Kasumi-1 (cell line): ENCODE measurements around the gene TMEM271.
"Not testable (repeated sequence)": the region's sequence is repeated elsewhere in the genome, so short reads cannot be mapped to it uniquely, and the experiment has no call there.

Source experiments
- DNase-seq, 2 experiments: peaks; one replicate each; lab custom pipeline; 2025; lab: John Stamatoyannopoulos, UW

Gene TMEM271

DNA sequence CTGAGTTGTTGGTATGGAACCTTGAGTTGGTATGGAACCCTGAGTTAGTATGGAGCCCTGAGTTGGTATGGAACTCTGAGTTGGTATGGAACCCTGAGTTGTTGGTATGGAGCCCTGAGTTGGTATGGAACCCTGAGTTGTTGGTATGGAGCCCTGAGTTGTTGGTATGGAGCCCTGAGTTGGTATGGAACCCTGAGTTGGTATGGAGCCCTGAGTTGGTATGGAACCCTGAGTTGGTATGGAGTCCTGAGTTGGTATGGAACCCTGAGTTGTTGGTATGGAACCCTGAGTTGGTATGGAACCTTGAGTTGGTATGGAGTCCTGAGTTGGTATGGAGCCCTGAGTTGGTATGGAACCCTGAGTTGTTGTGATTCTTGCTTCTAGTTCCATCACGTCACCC is 10.5 kb downstream of the TMEM271 start:
- not testable (repeated sequence) for DNase-seq

DNA sequence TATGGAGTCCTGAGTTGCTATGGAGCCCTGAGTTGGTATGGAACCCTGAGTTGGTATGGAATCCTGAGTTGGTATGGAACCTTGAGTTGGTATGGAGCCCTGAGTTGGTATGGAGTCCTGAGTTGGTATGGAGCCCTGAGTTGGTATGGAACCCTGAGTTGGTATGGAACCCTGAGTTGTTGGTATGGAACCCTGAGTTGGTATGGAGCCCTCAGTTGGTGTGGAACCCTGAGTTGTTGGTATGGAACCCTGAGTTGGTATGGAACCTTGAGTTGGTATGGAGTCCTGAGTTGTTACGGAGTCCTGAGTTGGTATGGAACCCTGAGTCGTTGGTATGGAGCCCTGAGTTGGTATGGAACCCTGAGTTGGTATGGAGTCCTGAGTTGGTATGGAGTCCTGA is 13.6 kb downstream of the TMEM271 start:
- not testable (repeated sequence) for DNase-seq

DNA sequence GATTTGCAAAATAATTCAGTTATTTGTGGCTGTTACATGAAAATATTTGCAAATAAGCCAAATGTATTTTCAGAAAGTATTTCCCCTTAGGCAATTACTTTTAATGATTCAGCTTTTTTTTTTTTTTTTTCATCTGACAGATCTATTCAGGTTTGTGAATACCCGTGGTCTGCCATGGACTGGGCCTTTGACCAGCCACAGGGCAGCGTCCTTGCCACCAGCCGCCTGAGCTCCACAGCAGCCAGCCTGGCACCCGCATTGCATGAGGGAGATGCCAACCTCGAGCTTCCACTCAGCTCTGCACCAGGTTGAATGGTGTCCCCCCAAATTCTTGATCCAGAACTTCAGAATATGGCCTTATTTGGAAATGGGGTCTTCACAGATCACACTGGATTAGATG is 14.7 kb downstream of the TMEM271 start:
- no peak for DNase-seq

DNA sequence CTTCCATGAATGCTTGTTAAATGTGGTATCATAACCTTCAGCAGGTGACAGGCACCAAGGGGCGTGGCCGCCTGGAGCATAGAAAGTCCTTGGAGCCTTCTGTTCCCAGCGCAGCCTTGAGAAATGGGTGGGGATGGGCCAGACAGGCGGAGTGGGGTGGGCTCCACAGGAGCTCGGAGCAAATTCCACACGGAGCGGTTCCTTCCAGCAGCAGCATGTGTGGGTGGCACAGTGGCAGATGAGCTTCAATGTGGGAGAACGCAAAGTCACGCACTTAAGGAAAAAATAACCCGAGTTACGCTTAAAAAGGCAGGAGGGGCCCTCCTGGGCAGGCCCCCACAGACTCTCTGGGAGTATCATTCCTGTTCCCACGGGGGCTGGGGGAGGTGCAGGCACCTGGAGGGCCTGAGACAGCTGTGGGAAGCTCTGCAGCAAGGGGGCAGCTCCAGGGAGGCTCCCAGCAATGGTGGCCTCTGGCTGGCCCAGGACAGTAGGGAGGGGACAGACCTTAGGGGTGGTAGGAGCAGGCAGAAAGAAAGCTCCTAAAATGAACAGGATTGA is 15.3 kb downstream of the TMEM271 start:
- no peak for DNase-seq

DNA sequence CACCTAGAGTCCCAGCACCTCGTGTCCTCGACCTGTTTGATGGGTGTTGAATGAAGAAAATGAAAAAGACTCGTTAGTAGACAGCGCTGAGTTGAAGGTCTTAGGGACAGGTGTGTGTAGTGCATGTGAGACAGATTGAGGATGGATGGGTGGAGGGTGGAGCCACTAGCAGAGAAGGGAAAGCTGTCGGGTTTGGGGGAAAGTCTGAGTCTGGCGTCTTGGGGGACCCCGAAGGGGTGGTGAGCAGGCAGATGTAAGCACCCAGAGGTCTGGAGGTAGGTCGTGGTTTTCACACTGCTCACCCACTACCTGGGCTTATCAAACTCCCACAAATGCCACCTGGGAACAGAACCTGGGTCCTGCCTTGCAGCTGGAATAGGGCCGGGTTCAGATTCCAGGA is 16.0 kb downstream of the TMEM271 start:
- no peak for DNase-seq

DNA sequence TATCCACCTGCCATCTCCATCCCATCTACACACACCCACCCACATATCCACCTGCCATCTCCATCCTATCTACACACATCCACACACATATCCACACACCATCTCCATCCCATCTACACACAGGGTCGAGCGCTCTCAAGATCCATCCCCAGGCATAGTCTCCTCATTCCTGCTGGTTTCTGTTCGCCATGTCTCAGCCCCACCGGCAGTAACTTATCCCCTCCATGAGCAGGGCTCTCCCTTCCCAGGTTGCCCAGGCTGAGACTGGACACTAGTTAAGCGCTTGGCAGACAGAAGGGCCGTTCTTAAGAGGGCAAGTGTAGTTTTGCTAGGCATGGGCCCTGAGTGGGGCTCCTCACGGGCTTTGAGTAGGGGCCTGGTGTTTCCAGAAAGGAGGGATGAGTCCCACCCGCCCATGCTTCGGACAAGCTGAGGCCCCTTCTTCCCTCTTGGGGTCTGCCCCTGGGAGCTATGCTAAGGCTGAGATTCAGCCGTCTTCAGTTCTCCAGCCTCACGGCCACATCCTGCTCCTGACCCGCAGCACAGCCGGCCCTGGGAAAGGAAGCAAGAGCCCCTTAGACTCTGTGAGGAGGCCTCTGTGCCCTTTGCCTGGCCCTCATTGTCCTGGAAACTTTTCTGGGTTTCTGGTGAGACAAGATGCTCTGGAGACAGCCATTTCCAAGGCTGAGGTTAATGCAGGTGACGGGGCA is 20.4 kb downstream of the TMEM271 start:
- no peak for DNase-seq

DNA sequence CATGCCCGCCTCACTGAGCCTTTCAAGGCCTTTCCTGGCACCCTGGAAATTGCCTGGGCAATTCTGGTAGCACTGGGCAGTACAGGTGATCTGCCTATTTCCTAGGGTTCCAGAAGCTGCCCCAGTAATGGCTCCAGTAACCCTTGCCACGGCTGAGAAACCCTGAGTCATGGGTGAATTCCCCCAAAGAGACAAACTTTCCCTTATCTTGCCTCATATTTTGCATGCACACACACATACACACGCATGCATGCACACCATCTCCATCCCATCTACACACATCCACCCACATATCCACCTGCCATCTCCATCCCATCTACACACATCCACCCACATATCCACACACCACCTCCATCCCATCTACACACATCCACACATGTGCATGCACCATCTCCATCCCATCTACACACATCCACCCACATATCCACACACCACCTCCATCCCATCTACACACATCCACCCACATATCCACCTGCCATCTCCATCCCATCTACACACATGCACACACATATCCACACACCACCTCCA is 21.2 kb downstream of the TMEM271 start:
- not testable (repeated sequence) for DNase-seq

DNA sequence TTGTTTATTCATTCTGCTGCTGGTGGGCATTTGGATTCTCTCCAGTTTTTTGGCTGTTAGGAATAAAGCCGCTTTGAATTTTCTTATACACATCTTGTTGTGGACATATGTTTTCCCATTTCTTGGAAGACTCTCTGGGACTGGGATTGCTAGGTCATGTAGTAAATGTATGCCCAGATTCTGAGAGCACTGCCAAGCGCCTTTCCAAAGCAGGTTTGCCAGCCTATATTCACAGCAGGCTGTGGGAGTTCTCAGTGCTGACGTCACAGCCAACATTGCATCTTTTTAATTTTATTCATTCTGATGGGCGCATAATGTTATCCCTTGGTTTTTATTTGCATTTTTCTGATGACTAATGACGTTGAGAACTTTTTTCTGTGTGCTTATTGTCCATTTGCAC is 24.1 kb downstream of the TMEM271 start:
- DNase-seq, result no peak

DNA sequence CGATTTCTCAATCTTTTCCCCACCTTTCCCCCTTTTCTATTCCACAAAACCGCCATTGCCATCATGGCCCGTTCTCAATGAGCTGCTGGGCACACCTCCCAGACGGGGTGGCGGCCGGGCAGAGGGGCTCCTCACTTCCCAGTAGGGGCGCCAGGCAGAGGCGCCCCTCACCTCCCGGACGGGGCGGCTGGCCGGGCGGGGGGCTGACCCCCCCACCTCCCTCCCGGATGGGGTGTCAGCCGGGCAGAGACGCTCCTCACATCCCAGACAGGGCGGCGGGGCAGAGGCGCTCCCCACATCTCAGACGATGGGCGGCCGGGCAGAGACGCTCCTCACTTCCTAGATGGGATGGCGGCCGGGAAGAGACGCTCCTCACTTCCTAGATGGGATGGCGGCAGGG is 25.8 kb downstream of the TMEM271 start:
- DNase-seq, result not testable (repeated sequence)

DNA sequence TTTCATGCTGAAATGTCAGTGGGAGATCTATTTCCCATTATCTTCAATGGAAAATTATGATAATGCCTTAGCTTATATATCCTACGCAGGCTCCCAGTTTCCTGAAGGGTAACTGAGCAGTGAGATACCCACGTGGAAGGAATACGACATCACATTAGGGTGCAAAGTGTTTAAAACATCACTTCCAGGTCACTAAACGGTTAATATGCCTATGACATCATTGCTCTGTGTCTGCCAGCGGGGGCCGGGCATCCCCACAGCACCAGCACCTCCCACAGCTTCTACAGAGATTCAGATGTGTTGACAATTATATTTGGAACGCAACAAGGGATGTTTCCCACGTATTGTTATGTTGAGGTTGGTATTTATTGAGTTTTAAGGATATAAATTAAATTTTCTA is 27.1 kb downstream of the TMEM271 start:
- no peak for DNase-seq

DNA sequence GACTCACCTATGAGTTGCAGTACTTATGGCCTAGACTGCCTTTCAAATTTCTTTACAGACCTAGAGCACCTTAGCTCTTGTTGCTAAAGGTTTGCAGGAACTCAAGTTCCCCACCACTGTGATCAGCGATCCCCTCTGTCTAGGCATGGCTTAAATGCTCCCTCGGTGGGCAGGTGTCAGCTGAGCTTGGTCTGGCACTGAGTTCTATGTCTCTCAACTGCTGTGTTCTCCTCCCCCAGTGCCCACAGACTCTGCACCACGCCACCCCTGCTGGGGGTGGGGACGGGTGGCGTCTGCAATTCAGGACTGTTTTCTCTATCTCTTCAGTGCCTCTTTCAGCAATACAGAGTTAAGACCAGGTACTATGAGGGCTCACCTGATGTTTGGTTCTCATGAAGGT is 30.5 kb downstream of the TMEM271 start:
- DNase-seq, result no peak

DNA sequence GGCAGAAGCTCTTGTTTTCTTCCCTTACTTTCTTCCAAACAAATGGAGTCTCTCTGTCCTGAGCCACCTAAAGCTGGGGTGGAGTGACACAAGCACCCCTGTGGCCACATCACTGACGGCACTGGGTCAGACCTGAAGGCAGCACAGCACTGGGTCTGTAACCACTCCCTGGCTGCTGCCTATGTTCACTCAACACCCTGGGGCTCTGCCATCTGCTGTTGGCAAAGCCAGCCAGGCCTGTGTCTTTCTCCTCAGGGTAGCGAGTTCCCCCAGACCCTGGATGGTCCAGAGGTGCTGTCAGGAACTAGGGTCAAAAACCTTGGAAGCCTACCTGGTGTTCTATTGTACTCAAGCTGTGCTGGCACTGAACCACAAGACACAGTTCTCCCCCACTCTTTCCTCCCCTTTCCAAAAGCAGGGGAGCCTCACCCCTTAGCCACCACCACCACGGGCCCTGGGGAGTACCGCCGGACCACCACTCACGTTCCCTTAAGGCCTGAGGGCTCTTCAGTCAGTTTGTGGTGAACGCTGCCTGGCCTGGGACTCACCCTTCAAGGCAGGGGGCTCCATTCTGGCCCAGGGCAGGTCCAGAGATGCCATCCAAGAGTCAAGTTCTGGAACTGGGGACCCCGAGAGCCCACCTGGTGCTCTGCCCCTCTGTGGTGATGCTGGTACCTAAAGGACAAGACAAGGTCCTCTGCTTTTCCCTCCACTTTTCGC is 31.5 kb downstream of the TMEM271 start:
- no peak for DNase-seq

DNA sequence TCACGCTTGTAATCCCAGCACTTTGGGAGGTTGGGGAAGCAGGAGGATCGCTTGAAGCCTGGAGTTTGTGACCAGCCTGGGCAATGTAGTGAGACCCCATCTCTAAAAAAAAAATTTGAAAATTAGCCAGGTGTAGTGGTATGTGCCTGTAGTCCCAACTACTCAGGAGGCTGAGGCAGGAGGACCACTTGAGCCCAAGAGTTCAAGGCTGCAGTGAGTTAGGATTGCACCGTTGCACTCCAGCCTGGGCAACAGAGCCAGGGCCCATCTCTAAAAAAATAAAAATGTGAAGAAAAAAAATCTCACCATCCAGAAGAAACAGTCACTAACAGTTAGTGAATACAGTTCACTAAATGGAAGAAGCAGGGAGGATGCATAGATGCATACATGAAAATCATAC is 34.8 kb downstream of the TMEM271 start:
- DNase-seq, result no peak

DNA sequence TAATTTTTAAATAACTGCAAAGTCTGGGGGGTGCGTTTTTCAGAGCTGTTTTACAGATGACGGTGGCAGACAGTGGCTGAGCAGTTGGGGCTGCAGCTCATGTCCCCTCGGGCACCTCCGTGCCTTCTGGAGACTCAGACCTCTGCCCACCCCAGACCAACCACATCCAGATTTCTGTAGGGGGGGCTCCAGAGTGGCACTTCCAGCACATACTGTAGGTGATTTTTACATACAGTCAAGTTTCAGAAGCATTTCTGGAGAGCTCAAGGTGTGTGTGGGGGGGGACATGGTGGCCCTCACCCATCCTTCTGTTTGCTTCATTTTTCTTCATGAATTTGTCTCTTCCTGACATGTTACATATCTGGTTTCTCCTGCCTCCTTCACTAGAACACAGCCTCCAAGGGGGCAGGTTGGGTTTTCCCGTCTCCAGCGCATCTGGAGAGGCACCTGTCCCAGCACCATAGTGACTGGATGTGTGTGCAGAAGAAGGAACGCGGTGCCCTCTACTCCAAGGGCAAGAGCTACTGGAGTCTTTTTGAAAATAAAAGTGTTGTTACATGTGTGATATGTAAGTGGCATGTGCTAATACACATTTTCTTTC is 37.5 kb downstream of the TMEM271 start:
- DNase-seq, result no peak

DNA sequence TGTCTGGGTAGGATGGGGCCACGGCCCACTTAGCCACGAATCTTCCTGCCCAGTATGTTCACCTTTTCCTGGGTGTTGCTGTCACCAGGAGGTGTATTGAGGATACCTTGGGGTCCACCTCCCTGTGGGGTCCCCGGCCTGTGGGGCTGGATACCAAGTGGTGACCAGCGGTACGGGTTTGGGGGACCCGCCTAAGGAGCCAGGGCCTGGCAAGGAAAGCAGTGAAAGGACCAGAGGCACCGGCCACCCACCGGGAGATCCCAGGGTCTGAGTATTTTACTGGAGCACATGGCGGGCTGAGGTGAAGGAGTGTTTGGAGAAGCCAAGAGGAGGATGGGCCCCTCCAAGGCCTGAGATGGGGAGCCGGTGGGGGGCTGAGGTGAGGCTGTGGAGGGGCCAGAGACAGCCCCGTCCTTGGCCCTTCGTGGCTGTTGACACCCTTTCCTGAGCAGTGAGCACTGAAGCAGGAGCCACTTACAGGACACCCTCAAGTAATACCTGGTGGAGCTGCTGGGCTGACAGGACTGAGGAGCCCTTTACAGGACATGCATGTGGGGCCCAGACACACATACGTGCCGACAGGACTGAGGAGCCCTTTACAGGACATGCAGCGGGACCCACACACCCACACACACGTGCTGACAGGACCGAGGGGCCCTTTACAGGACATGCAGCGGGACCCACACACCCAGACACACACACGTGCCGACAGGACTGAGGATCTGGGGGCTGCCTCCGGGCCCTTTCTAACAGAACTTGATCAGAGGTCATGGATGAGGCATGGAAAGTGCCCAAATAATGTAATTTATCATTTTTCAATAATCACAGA is 38.4 kb downstream of the TMEM271 start:
- DNase-seq, result no peak

DNA sequence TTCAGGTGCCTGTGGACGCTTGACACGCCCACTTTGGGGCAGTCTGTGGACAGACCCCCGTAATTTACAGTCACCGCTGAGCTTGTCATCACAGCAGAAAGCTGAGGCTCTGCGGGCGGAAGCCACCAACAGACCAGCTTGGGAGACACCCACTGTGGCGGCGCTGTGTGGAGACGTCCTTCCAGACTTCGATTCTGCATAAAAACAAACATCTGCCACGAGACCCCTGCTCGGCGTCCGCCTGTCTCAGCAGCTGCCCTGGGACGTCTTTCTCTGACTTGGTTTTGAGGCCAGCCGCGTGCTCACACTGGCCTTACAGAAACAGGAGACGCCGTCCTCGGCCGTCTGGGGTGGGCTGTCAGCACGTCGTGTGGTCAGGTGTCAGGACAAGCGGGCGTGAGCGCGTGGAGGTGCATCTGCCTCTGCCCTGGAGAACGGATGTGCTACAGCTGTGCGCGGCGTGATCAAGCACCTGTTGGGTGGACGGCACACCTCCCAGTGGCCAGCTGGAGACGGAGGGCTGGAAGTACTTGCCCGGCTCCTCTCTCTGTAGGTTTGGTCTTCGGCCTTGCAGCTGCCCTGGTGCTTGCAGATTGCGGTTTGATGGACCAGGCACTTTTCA is 39.6 kb downstream of the TMEM271 start:
- no peak for DNase-seq

DNA sequence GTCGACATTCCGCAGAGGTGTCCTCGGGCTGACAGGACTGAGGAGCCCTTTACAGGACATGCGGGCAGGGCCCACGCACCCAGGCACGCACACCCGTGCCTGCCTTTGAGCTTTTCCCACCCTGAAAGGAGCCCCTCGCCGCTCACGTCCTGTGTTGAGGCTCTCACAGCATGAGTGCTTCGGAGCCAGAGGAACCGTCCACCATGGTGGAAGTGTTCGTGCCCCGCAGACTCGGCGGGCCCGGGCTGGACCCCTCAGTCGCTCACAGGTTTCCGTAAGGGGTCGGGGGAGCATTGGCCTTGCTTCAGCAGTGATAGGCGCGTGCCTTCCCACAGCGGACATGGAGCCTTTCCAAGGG is 40.2 kb downstream of the TMEM271 start:
- no peak for DNase-seq

DNA sequence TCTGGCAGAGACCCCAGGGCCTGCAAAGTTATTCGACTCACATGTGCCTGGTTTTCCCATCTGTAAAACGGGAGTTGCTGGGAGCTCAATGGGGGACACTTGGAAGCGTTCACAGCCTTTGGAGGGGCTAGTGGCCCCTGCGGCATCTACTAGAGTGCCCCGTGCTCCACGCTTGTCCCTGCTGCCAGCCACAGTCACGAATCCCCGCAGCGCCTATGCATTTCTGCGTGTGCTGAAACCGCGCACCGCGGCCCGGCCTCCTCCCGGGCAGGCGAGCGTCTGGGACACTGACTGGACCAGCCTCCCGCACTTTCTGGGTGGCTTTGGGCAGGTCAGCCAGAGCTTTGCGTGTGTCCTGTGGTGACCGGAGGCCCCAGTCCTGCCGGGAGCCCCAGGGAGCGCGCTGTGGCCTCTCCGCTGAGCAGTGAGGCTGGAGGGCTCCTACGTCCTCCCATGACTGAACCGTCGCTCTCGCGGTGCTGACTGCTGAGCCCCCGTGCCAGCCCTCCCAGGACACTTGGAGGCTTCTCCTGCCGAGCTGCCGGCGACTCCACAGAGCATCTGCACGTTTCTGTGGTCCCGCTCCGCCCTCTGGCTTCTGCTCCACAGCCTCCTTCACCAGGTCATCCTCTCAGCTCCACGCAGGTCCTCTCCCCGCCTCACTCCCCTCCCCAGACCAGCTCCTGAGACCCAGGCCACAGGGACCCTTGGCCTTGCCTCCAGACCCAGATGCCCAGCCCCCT is 40.7 kb downstream of the TMEM271 start:
- DNase-seq, result no peak

DNA sequence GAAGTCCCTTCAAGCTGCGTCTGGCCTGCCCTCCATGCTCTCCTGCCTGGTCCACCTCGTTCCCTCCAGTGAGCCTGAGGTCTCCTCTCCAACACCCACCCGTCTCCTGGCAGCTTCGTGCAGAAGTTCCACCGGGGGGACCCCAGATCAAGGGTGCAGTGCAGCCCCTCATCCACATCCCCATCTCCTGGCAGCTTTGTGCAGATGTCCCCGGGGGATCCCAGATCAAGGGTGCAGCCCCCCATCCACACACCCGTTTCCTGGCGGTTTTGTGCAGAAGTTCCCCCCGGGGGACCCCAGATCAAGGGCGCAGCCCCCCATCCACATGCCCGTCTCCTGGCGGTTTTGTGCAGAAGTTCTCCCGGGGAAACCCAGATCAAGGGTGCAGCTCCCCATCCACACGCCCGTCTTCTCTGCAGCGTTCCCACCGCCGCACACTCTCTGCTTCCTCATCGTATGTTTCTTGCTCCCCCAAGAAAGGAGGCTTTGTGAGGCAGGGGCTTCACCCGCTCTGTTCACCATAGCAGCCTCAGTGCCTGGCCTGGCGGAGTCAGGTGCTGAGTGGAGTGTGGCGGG is 41.4 kb downstream of the TMEM271 start:
- DNase-seq, result no peak

DNA sequence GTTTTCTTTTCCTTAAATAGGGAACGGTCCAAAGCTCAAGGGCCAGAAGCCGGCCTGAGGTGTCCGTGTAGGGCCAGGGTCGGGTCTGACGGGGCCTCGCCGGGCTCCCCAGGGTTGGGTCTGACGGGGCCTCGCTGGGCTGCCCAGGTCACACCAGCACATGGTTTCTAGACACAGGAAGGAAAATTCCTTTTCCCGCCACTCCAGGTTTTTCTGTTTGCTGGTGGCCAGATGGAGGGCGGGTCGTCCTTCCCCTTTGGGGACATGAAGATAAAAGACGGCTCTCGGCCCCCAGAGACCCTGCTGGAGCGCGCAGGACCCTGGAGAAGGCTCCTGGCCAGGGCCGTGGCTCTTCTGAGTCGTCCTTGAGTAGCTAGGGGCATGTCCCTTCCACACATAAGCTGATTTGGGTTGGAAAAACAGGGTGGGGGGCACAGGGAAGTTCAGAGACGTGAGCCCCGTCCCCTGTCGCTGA is 42.0 kb downstream of the TMEM271 start:
- DNase-seq, result no peak
